IMR-90 (cell line): ENCODE data around the gene SLC9A5. TPM values are rescaled to one million over a fixed set of nuclear protein-coding genes. Genes with fewer than 3 reads are reported as not detected.

Source experiments
- ATAC-seq: fragments of 200-7000 bp; cut with Tn5 transposase; 2 replicates; pipeline ENCODE4 v1.9.1; 2020; ENCODE audit warnings: low read depth, mild to moderate bottlenecking, moderate library complexity
- BruUV-seq: library from RNA; stranded (reverse); fragments of 400-500 nt; replicated peaks from 2 replicates; lab custom pipeline; 2021; lab: Mats Ljungman, UMichigan
- CTCF ChIA-PET: fragments of 300-600 bp; formaldehyde crosslinking; extraction: SDS; loops from one replicate; lab custom pipeline; 2021; ENCODE audit warnings: antibody characterized with exemption; lab: Yijun Ruan, JAX
- POLR2A ChIA-PET: fragments of 300-600 bp; sonication (Branson Sonifier 250); formaldehyde crosslinking; loops from one replicate; lab custom pipeline; 2022; ENCODE audit warnings: antibody characterized with exemption; ENCODE audit not compliant: unreplicated experiment; lab: Charles Lee
- DNase-seq: peaks from one replicate; pipeline ENCODE4 v3.0.0; 2013
- H2AFZ ChIP-seq: replicated peaks from 2 replicates; pipeline ENCODE3; 2013; ENCODE audit warnings: low read length, mild to moderate bottlenecking; ENCODE audit not compliant: poor library complexity
- H2AK5ac ChIP-seq: 2 replicates; pipeline ENCODE4 v1.6.1; 2013; ENCODE audit warnings: low read depth, low read length, inconsistent platforms
- H2AK9ac ChIP-seq: replicated peaks from 2 replicates; pipeline ENCODE3; 2013; ENCODE audit warnings: mild to moderate bottlenecking, low read depth, low read length, moderate library complexity; ENCODE audit not compliant: poor library complexity
- H2BK120ac ChIP-seq: 2 replicates; pipeline ENCODE4 v1.6.1; 2013; ENCODE audit warnings: low read depth, low read length, inconsistent platforms
- H2BK15ac ChIP-seq: 3 replicates; pipeline ENCODE4 v1.6.1; 2013; ENCODE audit warnings: low read depth, low read length, inconsistent platforms
- H2BK20ac ChIP-seq: 2 replicates; pipeline ENCODE4 v1.6.1; 2013; ENCODE audit warnings: low read depth, mild to moderate bottlenecking, inconsistent platforms, low read length, moderate library complexity
- H2BK5ac ChIP-seq: 2 replicates; pipeline ENCODE4 v1.6.1; 2013; ENCODE audit warnings: mild to moderate bottlenecking, low read depth, low read length, inconsistent platforms; ENCODE audit not compliant: poor library complexity, severe bottlenecking
- H3K14ac ChIP-seq: replicated peaks from 2 replicates; pipeline ENCODE4 v1.6.1; 2013; ENCODE audit warnings: low read depth, low read length, inconsistent platforms
- H3K18ac ChIP-seq: 2 replicates; pipeline ENCODE4 v1.6.1; 2013; ENCODE audit warnings: low read depth, low read length, control low read depth
- H3K23ac ChIP-seq: 2 replicates; pipeline ENCODE4 v1.6.1; 2013; ENCODE audit warnings: low read depth, low read length, inconsistent platforms
- H3K27ac ChIP-seq: 2 replicates; pipeline ENCODE4 v1.5.1; 2013; ENCODE audit warnings: mild to moderate bottlenecking, control low read depth, low read length; ENCODE audit not compliant: insufficient read depth
- H3K27me3 ChIP-seq: 2 replicates; pipeline ENCODE4 v1.6.1; 2013; ENCODE audit warnings: low read length; ENCODE audit not compliant: control insufficient read depth, insufficient read depth
- H3K36me3 ChIP-seq: 2 replicates; pipeline ENCODE4 v1.6.1; 2013; ENCODE audit warnings: low read length, mixed read lengths; ENCODE audit not compliant: control insufficient read depth, insufficient read depth
- H3K4ac ChIP-seq: 2 replicates; pipeline ENCODE4 v1.6.1; 2013; ENCODE audit warnings: low read depth, low read length, inconsistent platforms
- H3K4me1 ChIP-seq: 2 replicates; pipeline ENCODE4 v1.6.1; 2013; ENCODE audit warnings: low read length, mixed read lengths; ENCODE audit not compliant: control insufficient read depth, insufficient read depth
- H3K4me2 ChIP-seq: 2 replicates; pipeline ENCODE4 v1.6.1; 2013; ENCODE audit warnings: low read depth, mild to moderate bottlenecking, control low read depth, low read length, moderate library complexity
- H3K4me3 ChIP-seq: 2 replicates; pipeline ENCODE4 v1.5.1; 2013; ENCODE audit warnings: low read depth, mild to moderate bottlenecking, control low read depth, low read length, moderate library complexity; ENCODE audit not compliant: insufficient read depth
- H3K56ac ChIP-seq: 2 replicates; pipeline ENCODE4 v1.6.1; 2013; ENCODE audit warnings: low read length, inconsistent platforms; ENCODE audit not compliant: insufficient read depth; ENCODE audit errors: extremely low read depth
- H3K79me1 ChIP-seq, 2 experiments: 2 replicates each; pipeline ENCODE4 v1.6.1; 2013; ENCODE audit warnings: low read length in 2 of 2, inconsistent platforms in 1 of 2, low read depth in 1 of 2
- H3K9ac ChIP-seq: 2 replicates; pipeline ENCODE4 v1.6.1; 2013; ENCODE audit warnings: low read depth, low read length, control low read depth
- H3K9me1 ChIP-seq: 2 replicates; pipeline ENCODE4 v1.6.1; 2013; ENCODE audit warnings: low read length, inconsistent platforms; ENCODE audit not compliant: insufficient read depth
- H3K9me3 ChIP-seq: 2 replicates; pipeline ENCODE4 v1.6.1; 2013; ENCODE audit warnings: low read length; ENCODE audit not compliant: control insufficient read depth, insufficient read depth
- H4K20me1 ChIP-seq: 2 replicates; pipeline ENCODE4 v1.6.1; 2013; ENCODE audit warnings: low read length, inconsistent platforms; ENCODE audit not compliant: insufficient read depth
- H4K5ac ChIP-seq: 2 replicates; pipeline ENCODE4 v1.6.1; 2013; ENCODE audit warnings: mild to moderate bottlenecking, low read depth, low read length, control low read depth
- H4K8ac ChIP-seq, 2 experiments: 2 replicates each; pipeline ENCODE4 v1.6.1; 2013; ENCODE audit warnings: low read depth in 2 of 2, low read length in 2 of 2, control low read depth in 1 of 2, inconsistent platforms in 1 of 2
- H4K91ac ChIP-seq: 2 replicates; pipeline ENCODE4 v1.6.1; 2013; ENCODE audit warnings: low read depth, low read length, inconsistent platforms; ENCODE audit not compliant: insufficient read depth
- BHLHE40 ChIP-seq: fragments of 150-350 bp; IDR thresholded peaks from 2 replicates; pipeline ENCODE4 v1.6.1; 2016; ENCODE audit warnings: mild to moderate bottlenecking, low read depth, low read length
- CHD1 ChIP-seq: IDR thresholded peaks from 2 replicates; pipeline ENCODE4 v1.6.1; 2012; ENCODE audit warnings: low read depth, low read length, improper control_type of control experiment
- FOS ChIP-seq: fragments of 150-350 bp; IDR thresholded peaks from 2 replicates; pipeline ENCODE4 v1.6.1; 2016; ENCODE audit warnings: low read depth, low read length
- MAZ ChIP-seq: IDR thresholded peaks from 2 replicates; pipeline ENCODE4 v1.6.1; 2012; ENCODE audit warnings: low read depth, mild to moderate bottlenecking, low read length, improper control_type of control experiment, moderate library complexity, borderline replicate concordance
- MXI1 ChIP-seq: IDR thresholded peaks from 2 replicates; pipeline ENCODE4 v1.6.1; 2012; ENCODE audit warnings: low read depth, mild to moderate bottlenecking, low read length, moderate library complexity, borderline replicate concordance
- RAD21 ChIP-seq: IDR thresholded peaks from 2 replicates; pipeline ENCODE4 v1.6.1; 2012; ENCODE audit warnings: low read length, improper control_type of control experiment
- SMC3 ChIP-seq: fragments of 150-350 bp; IDR thresholded peaks from 2 replicates; pipeline ENCODE4 v1.6.1; 2016; ENCODE audit warnings: low read depth, mild to moderate bottlenecking, antibody characterized with exemption, low read length, moderate library complexity
- WGBS, 2 experiments: methylation state at CpG; one replicate each; pipeline versions ENCODE4 v1.1.5 to v1.1.7; 2013; ENCODE audit warnings: missing lambda C conversion rate in 2 of 2; ENCODE audit not compliant: insufficient read length in 1 of 2; ENCODE audit errors: extremely low coverage in 2 of 2; 5-methylcytosine and 5-hydroxymethylcytosine counted together
- dilution Hi-C: fragments of 300-500 bp; cut with HindIII; formaldehyde crosslinking; loops from one replicate; pipeline ENCODE4 v1.14.3; 2018; ENCODE audit warnings: low sequenced_read_pairs; ENCODE audit not compliant: unreplicated experiment
- in situ Hi-C: fragments of 300-500 bp; cut with MboI; formaldehyde crosslinking; loops from 3 replicates; pipeline ENCODE4 v1.14.3; 2019; ENCODE audit warnings: low sequenced_read_pairs, inconsistent platforms, mixed read lengths
- intact Hi-C: fragments of 100-400 bp; cut with micrococcal nuclease; formaldehyde crosslinking; loops from 2 replicates; pipeline ENCODE4 v1.10.0; 2022
- polyA plus RNA-seq, 3 experiments: library from polyadenylated mRNA; depleted of rRNA; stranded (reverse); fragments of >200 nt; gene quantifications; 2 replicates each; pipeline ENCODE4 v1.2.3, GENCODE V29; 2012; ENCODE audit warnings: low replicate concordance in 1 of 3
- total RNA-seq: library from RNA; depleted of rRNA; stranded (reverse); fragments of >200 nt; gene quantifications from 2 replicates; pipeline ENCODE4 v1.2.3, GENCODE V29; 2012
- TF ChIP-seq, protein P1 (sequence below): conservative IDR thresholded peaks from 2 replicates; pipeline ENCODE4 v1.5.1; 2012; ENCODE audit warnings: mild to moderate bottlenecking, low read depth, low read length, improper control_type of control experiment

SLC9A5 gene
- total and polyA plus RNA-seq, 2 of the 4 experiments (the other 2 are of a cell fraction): 1.8 to 5.7 TPM

DNA sequence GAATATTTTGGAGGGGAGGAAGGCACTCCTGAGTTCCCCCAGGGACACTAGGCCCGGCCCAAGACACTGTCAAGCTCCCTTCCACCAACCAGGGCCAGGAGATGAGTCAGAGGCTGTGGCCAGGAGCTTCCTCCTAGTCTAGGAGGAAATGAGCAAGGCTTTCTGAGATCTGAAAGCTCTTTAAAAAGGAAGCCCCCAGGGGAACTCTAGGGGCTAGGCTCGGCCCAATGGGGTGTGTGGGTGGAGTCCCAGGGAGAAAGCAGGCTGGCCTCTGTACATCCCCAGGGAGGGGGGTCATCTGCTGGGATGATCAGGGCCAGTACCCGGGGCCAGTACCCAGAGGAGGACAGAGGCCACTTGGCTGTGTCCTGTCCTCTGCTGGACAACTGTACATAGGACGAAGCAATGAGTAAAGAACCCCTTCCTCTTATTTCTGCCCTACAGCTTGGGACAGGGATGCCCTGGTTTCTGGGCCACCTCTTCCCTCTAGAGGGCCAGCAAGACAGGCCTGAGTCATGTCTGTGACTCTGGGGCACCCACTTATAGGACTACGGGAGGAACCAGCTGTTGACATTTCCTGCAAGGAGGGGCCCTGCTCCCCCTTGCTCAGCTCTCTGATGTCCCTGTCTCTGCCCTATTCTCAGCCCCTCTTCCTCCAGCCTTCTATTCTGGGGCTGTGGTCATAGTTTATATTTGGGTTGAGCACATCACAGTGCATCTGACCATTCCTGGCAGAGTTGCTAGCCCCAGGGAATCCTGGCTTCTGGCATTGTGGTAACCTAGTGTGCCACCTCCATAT is 4.2 kb upstream of the SLC9A5 start (continued):
- TF ChIP-seq MAZ (peak; percentile 68), FOS (peak; percentile 69), CHD1 (no peak)

DNA sequence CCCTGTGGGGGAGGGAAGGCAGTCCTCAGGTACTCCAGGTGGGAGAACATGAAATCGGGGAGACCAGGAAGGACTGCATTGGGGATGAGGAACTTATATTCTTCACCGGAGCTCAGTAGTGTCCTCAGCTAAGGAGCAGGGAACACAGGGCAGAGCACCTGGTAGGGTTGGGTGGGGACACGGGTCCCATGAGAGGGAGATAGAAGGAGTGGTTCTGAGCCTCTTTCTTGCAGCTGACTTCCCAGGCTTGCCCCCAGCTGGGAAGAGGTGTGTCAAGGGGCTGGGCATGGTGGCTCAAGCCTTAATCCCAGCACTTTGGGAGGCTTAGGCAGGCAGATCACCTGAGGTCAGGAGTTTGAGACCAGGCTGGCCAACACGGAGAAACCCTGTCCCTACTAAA is 3.6 kb upstream of the SLC9A5 start:
- intact Hi-C loops (loop anchor here (5.0 kb wide), 1 partner anchor 147 kb away; the partner anchor contains the start of gene TPPP3), dilution Hi-C loops (no loop called here), in situ Hi-C loops (no loop called here)
- Histone ChIP-seq H2AFZ (no peak overlapping the region), H3K79me1 (peaks cover 22 to 77% of the 10 kb centered on the region in 2 experiments; a peak in 3 of 4 replicates), H3K27me3 (no peaks in the 10 kb centered on the region), H2AK9ac (peak overlapping the region; percentile 1), H3K36me3 (no peaks in the 10 kb centered on the region), H2BK20ac (peak overlapping the region; percentile 84; the same call in 1 of the 2 replicates), H3K56ac (no peak overlapping the region), H3K4me2 (peak overlapping the region; percentile 69), H2BK5ac (peak overlapping the region; percentile 87), H2AK5ac (peak overlapping the region; percentile 99), H3K14ac (peak overlapping the region; percentile 97), H3K4ac (peak overlapping the region; percentile 96), H4K8ac (peak overlapping the region; percentile 61 to 94; a peak in 2 of 4 replicates), H3K9me1 (peaks cover 39% of the 10 kb centered on the region), H3K4me3 (no peak overlapping the region), H4K20me1 (no peaks in the 10 kb centered on the region; the same call in none of the 2 replicates), H3K18ac (0 out of 2 replicates have a peak overlapping the region, but pooled peaks have one; percentile 6), H3K4me1 (peaks cover 59% of the 10 kb centered on the region), H3K9ac (peak overlapping the region; percentile 11; the same call in 1 of the 2 replicates), H3K27ac (peak overlapping the region; percentile 88), H4K5ac (peak overlapping the region; percentile 9; the same call in 1 of the 2 replicates), H4K91ac (peak overlapping the region; percentile 88), H3K23ac (peak overlapping the region; percentile 95), H3K9me3 (no peaks in the 10 kb centered on the region), H2BK15ac (peak overlapping the region; percentile 87; the same call in 2 of the 3 replicates), H2BK120ac (peak overlapping the region; percentile 91)
- ATAC-seq: no peak
- ChIA-PET POLR2A (interaction anchor here (1.4 kb wide), 1 partner anchor 217 kb away, joined by 3 read pairs; no protein-coding TSS in a partner anchor), CTCF (interaction anchor here (1.5 to 2.3 kb wide), 2 partner anchors 13 to 88 kb away, joined by 3 to 5 read pairs; no protein-coding TSS in a partner anchor)
- DNase-seq: no peak
- WGBS, 2 experiments: 85% methylated on average over 2 of the region's 4 CpGs; no CpG with 5 or more reads in 1 of the 2 experiments
- BruUV-seq: TSS peak; percentile 36
- no peak for TF ChIP-seq MXI1
- no peak for TF ChIP-seq BHLHE40
- TF ChIP-seq CHD1: no peak
- TF ChIP-seq, protein P1, sequence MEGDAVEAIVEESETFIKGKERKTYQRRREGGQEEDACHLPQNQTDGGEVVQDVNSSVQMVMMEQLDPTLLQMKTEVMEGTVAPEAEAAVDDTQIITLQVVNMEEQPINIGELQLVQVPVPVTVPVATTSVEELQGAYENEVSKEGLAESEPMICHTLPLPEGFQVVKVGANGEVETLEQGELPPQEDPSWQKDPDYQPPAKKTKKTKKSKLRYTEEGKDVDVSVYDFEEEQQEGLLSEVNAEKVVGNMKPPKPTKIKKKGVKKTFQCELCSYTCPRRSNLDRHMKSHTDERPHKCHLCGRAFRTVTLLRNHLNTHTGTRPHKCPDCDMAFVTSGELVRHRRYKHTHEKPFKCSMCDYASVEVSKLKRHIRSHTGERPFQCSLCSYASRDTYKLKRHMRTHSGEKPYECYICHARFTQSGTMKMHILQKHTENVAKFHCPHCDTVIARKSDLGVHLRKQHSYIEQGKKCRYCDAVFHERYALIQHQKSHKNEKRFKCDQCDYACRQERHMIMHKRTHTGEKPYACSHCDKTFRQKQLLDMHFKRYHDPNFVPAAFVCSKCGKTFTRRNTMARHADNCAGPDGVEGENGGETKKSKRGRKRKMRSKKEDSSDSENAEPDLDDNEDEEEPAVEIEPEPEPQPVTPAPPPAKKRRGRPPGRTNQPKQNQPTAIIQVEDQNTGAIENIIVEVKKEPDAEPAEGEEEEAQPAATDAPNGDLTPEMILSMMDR: no peak
- TF ChIP-seq RAD21: no peak
- no peak for TF ChIP-seq SMC3
